Measurements from ENCODE around the gene EMC7.

The EMC7 gene

GRCh38 chr15:34111488-34111887 is 9.8 kb upstream of the EMC7 start:
- no peak for DNase-seq (ENCODE audit: insufficient read length, low spot score)
- FAIRE-seq: peak; percentile 81
- no peak for TF ChIP-seq POLR2A (IDR thresholded peaks at IDR 0.05; ENCODE audit: low read depth, low read length)

DNA sequence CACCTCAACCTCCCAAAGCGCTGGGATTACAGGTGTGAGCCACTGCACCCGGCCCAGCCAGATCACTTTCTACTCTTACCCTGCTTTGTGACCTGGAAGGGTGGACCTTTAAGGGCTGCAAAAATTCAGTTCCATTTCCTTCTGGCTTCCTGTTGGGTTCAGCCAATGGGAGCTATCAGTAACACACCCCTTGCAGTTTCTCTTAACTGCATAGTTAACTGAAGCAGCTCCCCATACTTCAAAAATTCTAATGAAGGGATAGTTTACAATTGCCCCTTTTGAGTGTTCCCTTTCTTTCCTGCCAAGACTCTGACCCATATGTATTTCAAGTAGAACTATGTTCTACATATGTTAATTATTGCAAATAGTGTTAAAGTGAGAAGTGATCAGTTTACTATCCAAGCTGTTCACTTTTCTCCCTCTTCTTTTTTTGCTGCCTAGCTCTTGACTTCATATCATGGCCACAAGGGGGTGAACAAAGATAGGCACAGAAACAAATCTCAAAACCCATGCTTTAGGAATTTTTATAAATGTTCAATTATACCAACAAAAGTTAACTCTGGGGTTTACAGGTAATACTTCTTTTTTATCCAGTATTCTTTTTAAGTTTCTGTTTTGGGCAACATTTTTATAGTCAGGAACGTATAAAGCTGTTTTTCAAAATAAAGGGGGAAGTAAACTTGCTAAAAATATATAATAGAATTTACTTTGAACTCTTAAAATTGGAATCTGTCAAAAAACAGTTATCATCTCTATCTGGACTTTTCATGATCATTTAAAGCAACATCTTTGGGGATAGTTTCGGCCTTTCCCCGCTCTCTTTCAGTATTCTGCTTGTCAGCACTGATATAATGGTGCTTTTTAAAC is 8.4 kb upstream of the EMC7 start:
- FAIRE-seq (peak; percentile 90), DNase-seq (ENCODE audit: insufficient read length, low spot score) (no peak)
- TF ChIP-seq POLR2A (IDR thresholded peaks at IDR 0.05; ENCODE audit: low read depth, low read length): no peak

DNA sequence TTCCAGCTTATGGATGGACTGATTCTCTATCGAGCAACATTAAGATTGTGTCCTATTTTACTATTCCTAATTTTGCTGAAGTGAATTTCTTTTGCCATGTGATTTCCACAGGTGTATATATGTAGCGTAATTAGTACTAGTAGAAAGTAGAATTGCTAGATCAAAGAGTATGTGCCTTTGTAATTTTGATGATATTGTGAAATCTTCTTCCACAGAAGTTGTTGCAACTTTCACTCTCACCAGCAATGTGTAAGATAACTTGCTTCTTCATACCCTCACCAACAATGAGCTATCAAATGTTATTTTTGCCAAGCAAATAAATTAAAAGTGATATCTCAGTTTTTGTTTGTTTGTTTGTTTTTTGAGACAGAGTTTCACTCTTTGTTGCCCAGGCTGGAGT is 5.7 kb upstream of the EMC7 start:
- DNase-seq (ENCODE audit: insufficient read length, low spot score) (no peak), FAIRE-seq (no peak)
- no peak for TF ChIP-seq POLR2A (IDR thresholded peaks at IDR 0.05; ENCODE audit: low read depth, low read length)

- DNase-seq (ENCODE audit: insufficient read length, low spot score) (no peak), FAIRE-seq (no peak)
- no peak for TF ChIP-seq POLR2A (IDR thresholded peaks at IDR 0.05; ENCODE audit: low read depth, low read length)
Observed at GRCh38 chr15:34106423-34106822, 4.8 kb upstream of the EMC7 start.

DNA sequence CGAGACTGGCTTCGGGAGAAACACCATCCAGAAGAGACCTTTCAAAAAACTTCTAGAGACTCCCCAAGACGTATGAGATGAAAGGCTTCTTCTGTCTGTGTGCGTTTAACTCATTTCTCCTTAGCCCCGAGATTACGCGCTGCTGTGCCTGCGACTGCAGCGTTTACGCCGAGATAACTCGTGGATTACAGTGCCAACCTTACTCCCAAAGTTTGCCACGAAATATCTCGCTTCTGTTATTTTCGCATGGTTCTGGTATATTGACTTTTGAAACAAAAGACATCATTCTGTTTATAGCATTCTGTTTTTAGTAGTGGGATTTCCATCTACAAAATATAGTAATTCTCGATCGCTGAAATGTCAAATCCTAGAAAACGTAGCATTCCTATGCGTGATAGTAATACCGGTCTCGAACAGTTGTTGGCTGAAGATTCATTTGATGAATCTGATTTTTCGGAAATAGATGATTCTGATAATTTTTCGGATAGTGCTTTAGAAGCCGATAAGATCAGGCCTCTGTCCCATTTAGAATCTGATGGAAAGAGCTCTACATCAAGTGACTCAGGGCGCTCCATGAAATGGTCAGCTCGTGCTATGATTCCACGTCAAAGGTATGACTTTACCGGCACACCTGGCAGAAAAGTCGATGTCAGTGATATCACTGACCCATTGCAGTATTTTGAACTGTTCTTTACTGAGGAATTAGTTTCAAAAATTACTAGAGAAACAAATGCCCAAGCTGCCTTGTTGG is 688 bp upstream of the EMC7 start:
- TF ChIP-seq POLR2A (IDR thresholded peaks at IDR 0.05; ENCODE audit: low read depth, low read length): no peak
- DNase-seq (ENCODE audit: insufficient read length, low spot score) (no peak), FAIRE-seq (no peak)

DNA sequence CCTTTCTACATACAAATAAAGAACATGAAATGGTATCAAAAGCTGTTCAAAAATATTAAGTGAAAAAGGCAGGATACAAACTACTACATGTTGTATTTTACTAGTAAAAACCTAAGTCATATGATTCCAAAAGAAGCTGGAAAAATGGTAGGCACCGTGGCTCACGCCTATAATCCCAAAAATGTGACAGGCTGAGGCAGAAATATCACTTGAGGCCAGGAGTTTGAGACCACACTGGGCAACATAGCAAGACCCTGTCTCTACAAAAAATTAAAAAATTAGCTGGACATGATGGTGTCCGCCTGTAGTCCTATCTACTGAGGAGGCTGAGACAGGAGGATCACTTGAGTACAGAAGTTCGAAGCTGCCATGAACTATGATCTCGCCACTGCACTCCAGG is 1.7 kb downstream of the EMC7 start:
- TF ChIP-seq POLR2A (IDR thresholded peaks at IDR 0.05; ENCODE audit: low read depth, low read length): no peak
- DNase-seq (ENCODE audit: insufficient read length, low spot score) (no peak), FAIRE-seq (no peak)

- no peak for FAIRE-seq
- DNase-seq (ENCODE audit: insufficient read length, low spot score): no peak
- no peak for TF ChIP-seq POLR2A (IDR thresholded peaks at IDR 0.05; ENCODE audit: low read depth, low read length)
Observed at GRCh38 chr15:34085746-34086145, 15.9 kb downstream of the EMC7 start.

GRCh38 chr15:34084086-34084485 is 17.6 kb downstream of the EMC7 start:
- peak; percentile 15 for DNase-seq (ENCODE audit: insufficient read length, low spot score)
- TF ChIP-seq POLR2A (IDR thresholded peaks at IDR 0.05; ENCODE audit: low read depth, low read length): no peak
- peak; percentile 84 for FAIRE-seq

- FAIRE-seq (no peak), DNase-seq (ENCODE audit: insufficient read length, low spot score) (no peak)
- no peak for TF ChIP-seq POLR2A (IDR thresholded peaks at IDR 0.05; ENCODE audit: low read depth, low read length)
Observed at GRCh38 chr15:34079904-34080303, 21.8 kb downstream of the EMC7 start.

GRCh38 chr15:34078900-34079299 is 22.8 kb downstream of the EMC7 start:
- DNase-seq (ENCODE audit: insufficient read length, low spot score) (no peak), FAIRE-seq (no peak)
- no peak for TF ChIP-seq POLR2A (IDR thresholded peaks at IDR 0.05; ENCODE audit: low read depth, low read length)

GRCh38 chr15:34076785-34077184 is 24.9 kb downstream of the EMC7 start:
- no peak for TF ChIP-seq POLR2A (IDR thresholded peaks at IDR 0.05; ENCODE audit: low read depth, low read length)
- FAIRE-seq (no peak), DNase-seq (ENCODE audit: insufficient read length, low spot score) (no peak)

DNA sequence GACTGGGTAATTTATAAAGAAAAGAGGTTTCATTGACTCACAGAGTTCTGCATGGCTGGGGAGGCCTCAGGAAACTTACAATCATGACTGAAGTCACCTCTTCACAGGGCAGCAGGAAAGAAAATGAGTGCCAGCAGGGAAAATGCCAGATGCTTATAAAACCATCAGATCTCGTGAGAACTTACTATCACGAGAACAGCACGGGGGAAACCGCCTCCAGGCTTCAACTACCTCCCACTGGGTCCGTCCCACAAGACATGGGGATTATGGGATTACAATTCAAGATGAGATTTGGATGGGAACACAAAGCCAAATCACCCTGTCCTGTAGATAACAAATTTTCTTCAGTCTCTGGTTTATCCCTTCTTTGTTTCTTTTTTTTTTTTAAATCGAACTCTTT is 31.7 kb downstream of the EMC7 start:
- TF ChIP-seq POLR2A (IDR thresholded peaks at IDR 0.05; ENCODE audit: low read depth, low read length): no peak
- no peak for FAIRE-seq
- DNase-seq (ENCODE audit: insufficient read length, low spot score): no peak

- no peak for FAIRE-seq
- DNase-seq (ENCODE audit: insufficient read length, low spot score): no peak
- TF ChIP-seq POLR2A (IDR thresholded peaks at IDR 0.05; ENCODE audit: low read depth, low read length): no peak
Observed at GRCh38 chr15:34065941-34066340, 35.7 kb downstream of the EMC7 start.

GRCh38 chr15:34065261-34065660 is 36.4 kb downstream of the EMC7 start:
- DNase-seq (ENCODE audit: insufficient read length, low spot score) (no peak), FAIRE-seq (no peak)
- no peak for TF ChIP-seq POLR2A (IDR thresholded peaks at IDR 0.05; ENCODE audit: low read depth, low read length)

GRCh38 chr15:34064438-34064837 is 37.2 kb downstream of the EMC7 start:
- no peak for TF ChIP-seq POLR2A (IDR thresholded peaks at IDR 0.05; ENCODE audit: low read depth, low read length)
- DNase-seq (ENCODE audit: insufficient read length, low spot score): no peak
- FAIRE-seq: no peak
